ENCODE data around the gene TRAPPC6A. TPM values are rescaled to one million over a fixed set of nuclear protein-coding genes. Genes with fewer than 3 reads are reported as not detected.

Gene TRAPPC6A
- total and polyA plus RNA-seq, 2 of the 13 experiments (the other 11 are each of a cell fraction or from before 2014, with no cell fraction given): 6.5 to 21.0 TPM

- TF ChIP-seq, protein P1, sequence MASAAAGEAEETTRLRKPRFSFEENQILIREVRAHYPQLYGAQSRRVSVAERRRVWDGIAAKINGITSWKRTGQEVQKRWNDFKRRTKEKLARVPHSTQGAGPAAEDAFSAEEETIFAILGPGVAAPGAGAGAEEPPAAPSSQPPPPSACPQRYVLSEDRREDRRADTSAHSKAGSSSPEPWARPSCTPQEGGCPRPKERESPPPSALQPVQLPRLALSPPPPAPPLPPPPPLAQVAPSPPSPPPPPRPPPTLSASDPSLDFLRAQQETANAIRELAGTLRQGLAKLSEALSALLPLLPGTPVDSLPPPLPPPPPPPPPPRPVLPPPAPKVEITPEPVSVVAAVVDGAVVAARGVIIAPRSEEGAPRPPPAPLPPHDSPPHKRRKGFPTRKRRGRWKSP (CRISPR knock-in tag; IDR thresholded peaks at IDR 0.05): peak; percentile 29
- TF ChIP-seq ZNF362 (CRISPR knock-in tag; IDR thresholded peaks at IDR 0.05; ENCODE audit: borderline replicate concordance) (no peak), ZNF557 (CRISPR knock-in tag; IDR thresholded peaks at IDR 0.05) (no peak), CBX2 (IDR thresholded peaks at IDR 0.05; ENCODE audit: low read depth, low read length) (no peak), CBX2 (CRISPR knock-in tag; IDR thresholded peaks at IDR 0.05; ENCODE audit: low read depth) (no peak), DNMT1 (CRISPR knock-in tag; IDR thresholded peaks at IDR 0.05) (no peak), GATA4 (IDR thresholded peaks at IDR 0.05; ENCODE audit: borderline replicate concordance, low read depth) (no peak; the same call in 1 of the 2 replicates), ISL2 (CRISPR knock-in tag; IDR thresholded peaks at IDR 0.05) (no peak), BRCA1 (CRISPR knock-in tag; IDR thresholded peaks at IDR 0.05) (no peak; the same call in 1 of the 2 replicates), RAD21 (CRISPR knock-in tag; IDR thresholded peaks at IDR 0.05) (no peak)
- TF ChIP-seq, protein P2, sequence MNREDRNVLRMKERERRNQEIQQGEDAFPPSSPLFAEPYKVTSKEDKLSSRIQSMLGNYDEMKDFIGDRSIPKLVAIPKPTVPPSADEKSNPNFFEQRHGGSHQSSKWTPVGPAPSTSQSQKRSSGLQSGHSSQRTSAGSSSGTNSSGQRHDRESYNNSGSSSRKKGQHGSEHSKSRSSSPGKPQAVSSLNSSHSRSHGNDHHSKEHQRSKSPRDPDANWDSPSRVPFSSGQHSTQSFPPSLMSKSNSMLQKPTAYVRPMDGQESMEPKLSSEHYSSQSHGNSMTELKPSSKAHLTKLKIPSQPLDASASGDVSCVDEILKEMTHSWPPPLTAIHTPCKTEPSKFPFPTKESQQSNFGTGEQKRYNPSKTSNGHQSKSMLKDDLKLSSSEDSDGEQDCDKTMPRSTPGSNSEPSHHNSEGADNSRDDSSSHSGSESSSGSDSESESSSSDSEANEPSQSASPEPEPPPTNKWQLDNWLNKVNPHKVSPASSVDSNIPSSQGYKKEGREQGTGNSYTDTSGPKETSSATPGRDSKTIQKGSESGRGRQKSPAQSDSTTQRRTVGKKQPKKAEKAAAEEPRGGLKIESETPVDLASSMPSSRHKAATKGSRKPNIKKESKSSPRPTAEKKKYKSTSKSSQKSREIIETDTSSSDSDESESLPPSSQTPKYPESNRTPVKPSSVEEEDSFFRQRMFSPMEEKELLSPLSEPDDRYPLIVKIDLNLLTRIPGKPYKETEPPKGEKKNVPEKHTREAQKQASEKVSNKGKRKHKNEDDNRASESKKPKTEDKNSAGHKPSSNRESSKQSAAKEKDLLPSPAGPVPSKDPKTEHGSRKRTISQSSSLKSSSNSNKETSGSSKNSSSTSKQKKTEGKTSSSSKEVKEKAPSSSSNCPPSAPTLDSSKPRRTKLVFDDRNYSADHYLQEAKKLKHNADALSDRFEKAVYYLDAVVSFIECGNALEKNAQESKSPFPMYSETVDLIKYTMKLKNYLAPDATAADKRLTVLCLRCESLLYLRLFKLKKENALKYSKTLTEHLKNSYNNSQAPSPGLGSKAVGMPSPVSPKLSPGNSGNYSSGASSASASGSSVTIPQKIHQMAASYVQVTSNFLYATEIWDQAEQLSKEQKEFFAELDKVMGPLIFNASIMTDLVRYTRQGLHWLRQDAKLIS (CRISPR knock-in tag; IDR thresholded peaks at IDR 0.05): no peak
- TF ChIP-seq, protein P3, sequence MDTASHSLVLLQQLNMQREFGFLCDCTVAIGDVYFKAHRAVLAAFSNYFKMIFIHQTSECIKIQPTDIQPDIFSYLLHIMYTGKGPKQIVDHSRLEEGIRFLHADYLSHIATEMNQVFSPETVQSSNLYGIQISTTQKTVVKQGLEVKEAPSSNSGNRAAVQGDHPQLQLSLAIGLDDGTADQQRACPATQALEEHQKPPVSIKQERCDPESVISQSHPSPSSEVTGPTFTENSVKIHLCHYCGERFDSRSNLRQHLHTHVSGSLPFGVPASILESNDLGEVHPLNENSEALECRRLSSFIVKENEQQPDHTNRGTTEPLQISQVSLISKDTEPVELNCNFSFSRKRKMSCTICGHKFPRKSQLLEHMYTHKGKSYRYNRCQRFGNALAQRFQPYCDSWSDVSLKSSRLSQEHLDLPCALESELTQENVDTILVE (CRISPR knock-in tag; IDR thresholded peaks at IDR 0.05): peak; percentile 51; the same call in 1 of the 2 replicates
- TF ChIP-seq, protein P4, sequence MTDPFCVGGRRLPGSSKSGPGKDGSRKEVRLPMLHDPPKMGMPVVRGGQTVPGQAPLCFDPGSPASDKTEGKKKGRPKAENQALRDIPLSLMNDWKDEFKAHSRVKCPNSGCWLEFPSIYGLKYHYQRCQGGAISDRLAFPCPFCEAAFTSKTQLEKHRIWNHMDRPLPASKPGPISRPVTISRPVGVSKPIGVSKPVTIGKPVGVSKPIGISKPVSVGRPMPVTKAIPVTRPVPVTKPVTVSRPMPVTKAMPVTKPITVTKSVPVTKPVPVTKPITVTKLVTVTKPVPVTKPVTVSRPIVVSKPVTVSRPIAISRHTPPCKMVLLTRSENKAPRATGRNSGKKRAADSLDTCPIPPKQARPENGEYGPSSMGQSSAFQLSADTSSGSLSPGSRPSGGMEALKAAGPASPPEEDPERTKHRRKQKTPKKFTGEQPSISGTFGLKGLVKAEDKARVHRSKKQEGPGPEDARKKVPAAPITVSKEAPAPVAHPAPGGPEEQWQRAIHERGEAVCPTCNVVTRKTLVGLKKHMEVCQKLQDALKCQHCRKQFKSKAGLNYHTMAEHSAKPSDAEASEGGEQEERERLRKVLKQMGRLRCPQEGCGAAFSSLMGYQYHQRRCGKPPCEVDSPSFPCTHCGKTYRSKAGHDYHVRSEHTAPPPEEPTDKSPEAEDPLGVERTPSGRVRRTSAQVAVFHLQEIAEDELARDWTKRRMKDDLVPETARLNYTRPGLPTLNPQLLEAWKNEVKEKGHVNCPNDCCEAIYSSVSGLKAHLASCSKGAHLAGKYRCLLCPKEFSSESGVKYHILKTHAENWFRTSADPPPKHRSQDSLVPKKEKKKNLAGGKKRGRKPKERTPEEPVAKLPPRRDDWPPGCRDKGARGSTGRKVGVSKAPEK (CRISPR knock-in tag; IDR thresholded peaks at IDR 0.05; ENCODE audit: borderline replicate concordance): no peak
Observed at GRCh38 chr19:45178262-45179071, 430 bp upstream of the TRAPPC6A start, which contains the start of gene BLOC1S3 (continued).

Measured in HepG2 (cell line).